ENCODE results near the gene GAMT.
"Not testable (repeated sequence)": the region's sequence is repeated elsewhere in the genome, so short reads cannot be mapped to it uniquely, and the experiment has no call there.

GAMT gene

GRCh38 chr19:1433119-1434039, 32.0 kb upstream of the GAMT start:
- DNase-seq = no peak

- no peak for DNase-seq
Measured at GRCh38 chr19:1432507-1432887, 31.2 kb upstream of the GAMT start.

GRCh38 chr19:1431759-1432506, 30.6 kb upstream of the GAMT start:
- DNase-seq = no peak

- no peak for DNase-seq
Measured at GRCh38 chr19:1430246-1430645, 28.9 kb upstream of the GAMT start.

- DNase-seq = no peak
Measured at GRCh38 chr19:1429750-1430149, 28.4 kb upstream of the GAMT start.

GRCh38 chr19:1428738-1429391, 27.5 kb upstream of the GAMT start:
- DNase-seq = no peak

GRCh38 chr19:1427221-1427920, 26.0 kb upstream of the GAMT start:
- DNase-seq = no peak

- DNase-seq = no peak
Measured at GRCh38 chr19:1426736-1427135, 25.4 kb upstream of the GAMT start.

- no peak for DNase-seq
Measured at GRCh38 chr19:1425902-1426301, 24.6 kb upstream of the GAMT start.

GRCh38 chr19:1425102-1425837, 23.9 kb upstream of the GAMT start:
- no peak for DNase-seq

- DNase-seq = no peak
Measured at GRCh38 chr19:1424192-1424955, 23.0 kb upstream of the GAMT start.

GRCh38 chr19:1423436-1424191, 22.3 kb upstream of the GAMT start:
- no peak for DNase-seq

GRCh38 chr19:1422943-1423342, 21.6 kb upstream of the GAMT start:
- no peak for DNase-seq

GRCh38 chr19:1422360-1422759, 21.0 kb upstream of the GAMT start:
- DNase-seq = no peak

GRCh38 chr19:1421958-1422305, 20.6 kb upstream of the GAMT start:
- DNase-seq = no peak

- no peak for DNase-seq
Measured at GRCh38 chr19:1421218-1421957, 20.0 kb upstream of the GAMT start.

GRCh38 chr19:1420590-1420989, 19.2 kb upstream of the GAMT start:
- DNase-seq = no peak

GRCh38 chr19:1420085-1420484, 18.7 kb upstream of the GAMT start:
- DNase-seq = not testable (repeated sequence)

GRCh38 chr19:1418951-1419738, 17.8 kb upstream of the GAMT start:
- DNase-seq = no peak

Data from inflammatory macrophage treated with lipopolysaccharide for 1 hour (primary cell).